ENCODE measurements around the gene ZMYND10.

DNA sequence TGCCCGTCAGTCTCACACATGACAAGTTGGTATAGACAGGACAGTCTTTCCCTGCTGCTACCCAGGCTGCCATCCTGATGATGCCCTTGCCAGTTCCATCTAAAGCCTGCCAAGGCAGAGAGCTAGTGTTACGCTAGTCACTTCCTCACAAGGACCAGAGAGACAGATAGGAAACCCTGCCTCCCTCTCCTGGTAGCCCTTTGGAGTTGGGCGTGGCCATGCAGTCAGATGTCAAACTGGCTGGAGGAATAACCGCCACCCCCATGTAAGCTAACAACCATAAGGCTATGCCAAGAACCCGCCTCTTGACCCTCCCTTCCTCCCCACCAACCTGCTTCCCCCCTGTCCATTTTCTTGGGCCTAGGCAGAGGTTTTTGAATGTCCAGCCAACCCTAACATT is 11.0 kb upstream of the ZMYND10 start:
- TF ChIP-seq, protein P1, sequence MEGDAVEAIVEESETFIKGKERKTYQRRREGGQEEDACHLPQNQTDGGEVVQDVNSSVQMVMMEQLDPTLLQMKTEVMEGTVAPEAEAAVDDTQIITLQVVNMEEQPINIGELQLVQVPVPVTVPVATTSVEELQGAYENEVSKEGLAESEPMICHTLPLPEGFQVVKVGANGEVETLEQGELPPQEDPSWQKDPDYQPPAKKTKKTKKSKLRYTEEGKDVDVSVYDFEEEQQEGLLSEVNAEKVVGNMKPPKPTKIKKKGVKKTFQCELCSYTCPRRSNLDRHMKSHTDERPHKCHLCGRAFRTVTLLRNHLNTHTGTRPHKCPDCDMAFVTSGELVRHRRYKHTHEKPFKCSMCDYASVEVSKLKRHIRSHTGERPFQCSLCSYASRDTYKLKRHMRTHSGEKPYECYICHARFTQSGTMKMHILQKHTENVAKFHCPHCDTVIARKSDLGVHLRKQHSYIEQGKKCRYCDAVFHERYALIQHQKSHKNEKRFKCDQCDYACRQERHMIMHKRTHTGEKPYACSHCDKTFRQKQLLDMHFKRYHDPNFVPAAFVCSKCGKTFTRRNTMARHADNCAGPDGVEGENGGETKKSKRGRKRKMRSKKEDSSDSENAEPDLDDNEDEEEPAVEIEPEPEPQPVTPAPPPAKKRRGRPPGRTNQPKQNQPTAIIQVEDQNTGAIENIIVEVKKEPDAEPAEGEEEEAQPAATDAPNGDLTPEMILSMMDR (IDR thresholded peaks at IDR 0.05; ENCODE audit: low read depth, low read length, poor library complexity, severe bottlenecking): no peak
- no peak for TF ChIP-seq EZH2phosphoT487 (IDR thresholded peaks at IDR 0.05; ENCODE audit: borderline replicate concordance, low read length)
